NCI-H345 (cell line): ENCODE results near the gene DDX1.
"Not testable (repeated sequence)": the region's sequence is repeated elsewhere in the genome, so short reads cannot be mapped to it uniquely, and the experiment has no call there.

Source experiments
- DNase-seq: peaks from one replicate; lab custom pipeline; 2025; lab: John Stamatoyannopoulos, UW

Gene DDX1

GRCh38 chr2:15591692-15592463 lies at the start of gene DDX1:
Gene DDX1 (plus strand): TSS chr2:15591868. CDS start chr2:15591934, 66 bp downstream.
- peak; percentile 91 for DNase-seq

GRCh38 chr2:15542269-15542668 lies 49.4 kb upstream of the DDX1 start:
- DNase-seq: not testable (repeated sequence)

DNA sequence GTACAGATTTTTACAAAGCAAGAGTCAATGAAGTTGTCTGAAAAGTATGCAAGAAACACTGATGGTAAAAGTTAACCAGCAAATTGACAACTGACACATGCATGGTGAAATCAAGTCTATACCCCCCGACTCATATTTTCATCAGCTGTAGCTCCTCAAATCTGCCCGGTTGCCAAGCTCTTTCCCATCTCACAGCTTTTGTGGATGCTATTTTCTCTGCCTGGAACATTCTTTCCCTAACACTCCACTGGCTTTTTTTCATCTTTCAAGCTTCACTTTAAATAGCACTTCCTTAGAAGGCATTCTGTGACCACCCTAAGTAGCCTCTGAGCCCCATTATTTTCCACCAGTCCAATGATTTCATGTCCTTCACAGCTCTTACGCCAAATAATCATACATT lies 48.6 kb upstream of the DDX1 start:
- DNase-seq: no peak

- no peak for DNase-seq
Measured at GRCh38 chr2:15543541-15543940, 48.1 kb upstream of the DDX1 start.

DNA sequence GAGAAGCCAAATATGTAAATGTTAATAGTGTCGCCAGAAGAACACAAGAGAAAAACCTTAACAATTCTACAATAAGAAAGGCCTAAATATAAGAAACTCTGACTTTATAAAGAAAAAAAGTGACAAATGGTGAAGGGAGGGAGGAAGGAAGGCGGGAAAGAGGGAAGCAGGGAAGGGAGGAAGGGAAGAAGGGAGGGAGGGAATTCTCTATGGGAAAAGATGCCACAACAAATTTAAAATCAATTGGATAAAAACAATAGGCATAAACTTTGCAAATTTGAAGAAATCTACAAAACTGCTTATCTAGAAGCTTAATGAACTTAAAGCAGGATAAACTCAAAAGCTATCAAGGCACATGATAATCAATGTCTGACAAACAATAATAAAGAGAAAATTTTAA lies 47.4 kb upstream of the DDX1 start:
- no peak for DNase-seq

GRCh38 chr2:15546297-15547098 lies 45.2 kb upstream of the DDX1 start:
- no peak for DNase-seq

DNA sequence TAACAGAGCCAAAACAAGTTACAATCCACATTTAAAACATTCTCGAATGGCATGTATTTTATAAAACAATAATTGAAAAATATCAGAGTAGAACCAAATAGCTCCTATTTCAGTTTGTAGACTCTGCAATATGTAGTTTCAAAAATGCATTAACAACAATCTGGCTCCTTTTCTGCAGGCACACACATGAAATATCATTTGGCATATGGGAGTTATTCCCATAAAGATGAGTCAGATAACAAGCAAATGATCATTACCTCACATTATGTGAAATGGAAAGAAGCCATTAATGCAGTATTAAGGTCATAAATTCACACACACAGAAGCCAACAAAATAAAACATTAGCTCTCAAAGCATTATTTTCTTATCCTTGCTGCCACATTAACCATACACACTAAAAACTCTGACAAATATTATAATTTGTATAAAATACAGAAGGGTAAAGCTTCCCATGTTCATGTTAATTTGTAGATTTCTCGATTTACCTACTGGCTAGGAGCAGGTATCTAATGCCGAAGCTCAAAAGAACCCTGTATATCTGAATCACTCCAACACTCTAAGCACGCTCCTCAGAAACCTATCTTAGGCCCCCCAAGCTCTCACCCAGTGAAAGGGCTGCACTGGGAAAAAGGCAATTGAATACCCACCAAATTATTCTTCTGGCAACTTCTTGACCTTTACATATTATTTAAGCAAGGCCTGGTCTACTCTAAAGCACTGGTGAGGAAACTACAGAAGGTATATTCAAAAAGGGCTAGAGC lies 44.4 kb upstream of the DDX1 start:
- DNase-seq: no peak

DNA sequence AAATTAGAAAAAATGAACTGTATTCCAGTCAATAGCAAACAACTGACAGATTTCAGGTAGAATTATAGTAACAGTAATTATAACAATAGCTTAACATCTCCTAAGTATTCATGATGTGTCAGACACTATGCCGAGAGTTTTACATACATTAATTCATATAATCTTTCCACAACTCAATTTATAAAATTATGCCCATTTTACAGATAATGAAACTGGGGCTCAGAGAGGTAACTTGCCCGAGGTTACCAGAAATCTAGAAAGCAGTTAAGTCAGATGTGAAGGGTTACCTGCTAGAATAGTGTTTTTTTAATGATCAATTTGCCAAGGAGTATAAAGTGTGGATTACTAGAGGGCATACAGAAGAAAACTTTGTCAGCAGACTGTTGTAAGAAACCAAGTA lies 42.7 kb upstream of the DDX1 start:
- no peak for DNase-seq

GRCh38 chr2:15553519-15553918 lies 38.1 kb upstream of the DDX1 start:
- no peak for DNase-seq

DNA sequence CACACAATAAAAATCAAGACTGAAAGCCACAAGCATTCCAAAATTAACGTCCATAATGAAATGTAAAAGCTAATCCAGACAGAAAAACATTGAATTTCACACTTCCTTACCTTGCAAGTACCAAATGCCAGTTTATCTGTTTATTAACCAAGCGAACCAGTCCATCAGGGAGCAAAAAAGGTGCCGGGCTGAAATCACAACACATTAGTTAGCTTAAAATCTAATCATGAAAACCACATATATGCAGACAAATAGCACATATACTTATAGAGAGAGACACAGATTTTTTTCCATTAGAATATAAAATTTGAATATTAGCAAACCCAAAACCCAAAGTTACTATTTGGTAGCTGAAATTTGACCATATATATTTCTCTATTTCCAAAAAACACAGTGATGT lies 37.7 kb upstream of the DDX1 start:
- no peak for DNase-seq

DNA sequence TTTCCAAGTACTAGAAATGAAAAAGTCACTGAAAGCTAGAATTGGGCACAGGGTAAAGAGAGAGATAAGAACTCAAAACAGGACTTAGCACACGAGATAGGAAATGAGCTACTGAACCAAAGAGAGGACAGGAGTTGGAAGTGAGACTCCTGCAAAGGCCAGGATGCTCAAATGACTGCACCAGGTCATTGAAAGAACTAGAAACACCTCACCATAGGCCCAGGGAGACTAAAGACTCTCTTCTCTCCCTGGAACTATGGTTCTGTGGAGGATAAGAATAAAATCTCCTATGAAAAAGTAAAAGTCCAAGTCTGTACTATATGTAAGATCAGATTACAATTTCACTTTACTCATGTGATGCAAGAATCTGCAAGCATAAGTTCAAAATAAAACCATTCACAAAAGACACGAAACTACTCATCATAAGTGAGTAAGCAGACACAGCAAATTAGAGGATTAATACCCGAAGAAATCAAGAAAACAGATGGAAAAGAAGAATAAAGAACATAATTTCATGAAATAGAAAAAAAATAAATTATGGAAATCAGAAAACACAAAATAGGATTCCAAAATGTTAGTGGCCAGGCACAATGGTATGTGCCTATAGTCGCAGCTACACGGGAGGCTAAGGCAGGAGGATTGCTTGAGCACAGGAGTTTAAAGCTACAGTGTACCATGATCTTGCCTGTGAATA lies 37.0 kb upstream of the DDX1 start:
- no peak for DNase-seq

DNA sequence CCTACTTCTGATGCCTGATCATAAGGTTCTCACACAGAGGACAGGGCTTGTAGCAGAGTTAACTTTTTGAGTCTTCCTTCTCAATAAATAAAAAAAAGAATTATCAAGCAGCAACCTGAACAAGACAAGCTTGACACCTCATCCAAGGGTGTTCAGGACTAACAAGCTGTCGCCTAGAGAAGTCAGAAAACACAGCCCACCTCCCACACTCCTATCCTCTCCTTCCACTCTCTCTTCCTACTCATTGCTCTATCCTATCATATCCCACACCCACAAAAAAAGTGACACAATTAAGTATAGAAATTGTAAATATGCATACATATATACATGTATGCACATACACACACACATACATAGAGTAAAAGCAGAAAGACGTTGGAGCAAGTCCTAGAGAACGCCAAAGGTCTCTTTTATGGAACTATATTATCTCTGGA lies 35.9 kb upstream of the DDX1 start:
- DNase-seq: no peak

DNA sequence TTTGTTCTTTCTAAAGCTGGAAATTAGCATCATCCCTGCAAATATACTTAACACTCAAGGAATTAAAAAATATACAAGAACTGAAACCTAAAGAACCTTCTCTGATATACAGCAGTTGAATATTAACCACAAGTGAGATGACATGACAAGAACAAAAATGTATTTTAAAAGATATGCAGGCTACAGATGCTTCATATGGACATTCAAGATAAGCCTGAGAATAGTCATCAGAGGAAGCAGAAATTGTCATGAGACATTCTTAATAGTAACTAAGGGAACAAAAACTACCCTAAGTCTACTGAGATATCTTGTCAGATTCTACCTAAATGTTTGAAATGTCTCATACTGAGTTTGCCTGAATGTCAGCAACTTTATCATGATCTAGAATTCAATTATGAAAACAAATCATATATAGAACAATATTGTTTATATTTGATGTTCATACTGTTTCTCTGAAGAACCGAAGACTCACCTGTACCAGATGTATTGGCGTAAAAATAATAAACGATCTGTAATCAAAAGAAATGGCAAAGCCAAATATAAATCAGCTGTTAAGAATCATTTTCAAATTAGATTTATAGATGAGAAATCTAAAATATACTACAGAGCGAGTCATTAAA lies 35.2 kb upstream of the DDX1 start:
- no peak for DNase-seq

DNA sequence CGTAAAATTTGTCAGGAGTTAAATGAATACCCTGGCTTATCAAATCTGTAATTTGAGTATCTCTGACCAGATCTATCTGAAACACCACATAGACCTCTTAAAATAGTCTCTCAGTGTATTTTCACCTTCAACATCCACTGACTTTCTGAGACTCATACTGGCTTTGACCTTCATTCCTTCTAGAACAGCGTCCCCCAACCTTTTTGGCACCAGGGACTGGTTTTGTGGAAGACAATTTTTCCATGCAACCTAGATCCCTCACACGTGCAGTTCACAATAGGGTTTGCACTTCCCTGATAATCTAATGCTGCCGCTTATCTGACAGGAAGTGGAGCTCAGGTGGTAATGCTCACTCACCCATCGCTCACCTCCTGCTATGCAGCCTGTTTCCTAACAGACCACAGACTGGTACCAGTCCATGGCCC lies 33.8 kb upstream of the DDX1 start:
- no peak for DNase-seq

DNA sequence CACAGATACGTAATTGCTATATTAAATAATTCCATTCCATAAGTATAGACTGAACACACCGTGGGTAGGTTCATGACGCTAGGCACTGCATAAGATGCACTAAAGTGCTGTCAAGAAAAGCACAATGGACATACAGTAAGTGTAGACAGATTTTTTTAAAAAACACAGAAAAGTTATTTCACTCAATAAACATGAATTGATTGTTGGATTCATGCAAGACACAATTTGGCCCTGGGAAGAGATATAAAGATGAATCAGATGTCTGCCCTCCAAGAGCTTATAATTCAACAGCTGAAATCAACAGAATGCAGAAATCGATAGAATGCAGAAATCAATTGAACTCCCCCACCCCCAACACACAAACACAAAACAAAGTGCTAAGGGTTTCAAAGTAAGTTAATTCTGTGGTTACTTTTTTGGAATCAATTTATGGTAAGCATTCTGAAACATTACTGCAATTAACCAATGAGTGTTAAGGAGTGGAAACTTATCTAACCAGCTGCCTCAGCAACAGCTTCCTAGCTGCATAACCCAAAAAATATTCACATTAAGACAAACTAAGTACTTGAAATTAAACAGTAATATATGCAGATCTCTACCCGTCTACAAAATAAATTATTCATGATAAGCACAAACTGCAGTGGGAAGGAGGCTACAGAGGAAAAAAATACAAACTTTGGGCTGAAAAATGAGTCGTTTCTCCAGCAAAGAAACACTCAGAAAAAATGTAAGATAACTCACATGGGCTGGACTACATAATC lies 32.1 kb upstream of the DDX1 start:
- DNase-seq: no peak

GRCh38 chr2:15560140-15560987 lies 31.3 kb upstream of the DDX1 start:
- peak; percentile 56 for DNase-seq

GRCh38 chr2:15560988-15561573 lies 30.6 kb upstream of the DDX1 start, which contains the start of gene NBAS:
Gene NBAS (minus strand): TSS chr2:15561334. CDS start chr2:15561304, 30 bp downstream.
- DNase-seq: peak; percentile 95

- peak; percentile 69 for DNase-seq
Measured at GRCh38 chr2:15561574-15562344, 29.9 kb upstream of the DDX1 start.
